HG03520 (cell line): Measurements from ENCODE around the gene ELL.

ENCODE experiments used
- ATAC-seq: cut with Tn5 transposase; IDR thresholded peaks from one replicate; pipeline ENCODE4 v1.9.1; 2021; ENCODE audit warnings: mild to moderate bottlenecking, moderate library complexity; ENCODE audit not compliant: unreplicated experiment

ELL gene

GRCh38 chr19:18490728-18491127, 31.1 kb downstream of the ELL start:
- ATAC-seq: no peak

DNA sequence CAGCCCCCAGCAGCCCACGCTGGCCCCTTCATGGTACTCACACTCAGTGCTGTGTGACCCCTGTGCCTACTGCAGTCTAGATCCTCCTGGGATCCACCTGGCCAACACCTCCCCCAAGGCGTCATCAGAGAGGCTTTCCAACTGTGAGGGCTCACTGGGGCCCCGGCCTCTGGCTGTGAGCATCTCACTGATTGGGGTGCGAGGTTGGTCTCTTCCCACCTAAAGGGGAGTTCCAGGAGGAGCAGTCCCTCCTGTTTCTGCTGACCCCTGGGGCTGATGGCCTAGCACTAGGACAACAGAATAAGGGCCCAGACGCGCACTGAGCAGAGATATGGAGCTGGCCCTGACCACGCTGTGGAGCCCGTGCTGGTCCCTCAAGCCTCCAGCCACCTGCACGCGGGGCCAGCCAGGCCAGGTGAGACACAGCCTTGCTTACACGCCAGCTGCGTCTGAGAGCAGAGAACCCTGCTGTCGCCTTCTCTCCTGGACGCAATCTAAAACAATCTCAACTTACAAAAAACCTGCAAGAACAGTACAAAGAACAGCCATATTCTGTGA, 32.2 kb downstream of the ELL start:
- no peak for ATAC-seq

GRCh38 chr19:18488838-18489626, 32.8 kb downstream of the ELL start:
- ATAC-seq: no peak

DNA sequence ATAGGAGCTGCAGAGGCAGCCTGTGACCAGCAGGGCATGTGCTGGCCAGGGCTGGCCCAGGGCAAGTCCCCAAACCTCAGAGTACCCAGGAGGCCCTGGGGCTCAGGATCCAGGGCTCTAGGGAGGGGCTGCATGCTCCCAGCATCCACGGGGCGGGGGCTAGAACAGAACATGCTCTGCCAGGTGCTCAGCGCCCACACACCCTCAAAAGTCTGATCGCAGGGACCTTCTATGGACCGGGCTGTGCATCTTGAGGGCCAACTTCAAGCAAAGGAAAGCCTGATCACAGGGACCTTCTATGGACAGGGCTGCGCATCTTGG, 33.5 kb downstream of the ELL start:
- ATAC-seq: no peak

DNA sequence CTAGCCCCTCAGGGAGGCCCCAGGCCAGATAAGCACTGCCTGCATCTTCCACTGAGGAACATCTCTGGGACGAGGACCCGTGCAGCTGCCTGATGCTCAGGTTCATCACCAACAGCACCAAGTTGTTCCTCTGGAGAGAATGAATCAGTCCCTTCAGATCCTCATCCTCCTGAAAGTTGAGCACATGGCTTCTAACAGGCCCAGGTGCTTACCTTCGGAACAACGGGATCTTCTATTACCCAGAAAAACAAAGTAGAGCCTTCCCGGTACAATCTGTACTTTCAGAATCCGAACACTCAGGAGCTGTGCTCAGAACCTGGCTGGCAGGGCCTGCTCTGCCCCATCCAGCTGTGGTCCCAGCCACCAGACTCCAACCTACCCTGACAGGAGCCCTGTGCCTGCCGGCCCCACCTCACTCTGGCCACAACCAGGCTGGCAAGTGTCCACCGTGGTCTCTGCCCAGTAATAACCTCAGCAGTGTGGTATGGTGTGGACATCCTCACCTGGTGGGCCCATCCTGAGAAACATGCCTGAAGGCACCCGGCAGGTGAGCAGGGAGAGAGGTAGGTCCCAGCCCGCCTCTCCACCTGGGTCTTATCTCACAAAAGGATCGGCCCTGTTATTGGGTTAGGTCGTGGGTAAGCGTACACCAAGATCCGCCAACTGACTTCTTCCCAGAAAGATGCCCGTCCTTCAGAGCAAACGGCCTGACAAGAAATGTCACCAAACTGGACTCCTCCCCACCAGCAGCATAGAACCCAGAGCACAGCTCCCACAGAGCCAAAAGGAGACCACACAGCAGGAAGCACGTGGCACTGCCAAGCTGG, 34.1 kb downstream of the ELL start:
- no peak for ATAC-seq

DNA sequence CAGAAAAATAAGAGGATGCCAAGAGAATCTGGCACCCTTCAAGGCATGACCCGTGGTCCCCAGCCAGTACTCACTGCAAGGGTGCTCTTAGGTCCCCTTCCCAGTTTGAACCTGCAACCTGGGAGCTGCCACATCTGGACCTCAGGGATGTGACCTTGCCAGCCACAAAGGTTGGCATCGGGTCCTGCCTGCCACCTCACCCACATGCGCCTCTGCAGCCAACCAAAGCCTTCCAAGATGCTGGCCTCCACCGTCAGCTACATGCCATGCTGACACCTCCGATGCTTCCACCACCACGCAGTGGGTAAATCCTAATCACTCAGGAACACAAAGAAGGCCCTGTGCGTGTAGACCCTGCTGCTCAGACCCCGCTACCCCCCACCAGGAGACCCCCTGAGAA, 35.1 kb downstream of the ELL start:
- no peak for ATAC-seq

- no peak for ATAC-seq
Measured at GRCh38 chr19:18484992-18485391, 36.9 kb downstream of the ELL start.

DNA sequence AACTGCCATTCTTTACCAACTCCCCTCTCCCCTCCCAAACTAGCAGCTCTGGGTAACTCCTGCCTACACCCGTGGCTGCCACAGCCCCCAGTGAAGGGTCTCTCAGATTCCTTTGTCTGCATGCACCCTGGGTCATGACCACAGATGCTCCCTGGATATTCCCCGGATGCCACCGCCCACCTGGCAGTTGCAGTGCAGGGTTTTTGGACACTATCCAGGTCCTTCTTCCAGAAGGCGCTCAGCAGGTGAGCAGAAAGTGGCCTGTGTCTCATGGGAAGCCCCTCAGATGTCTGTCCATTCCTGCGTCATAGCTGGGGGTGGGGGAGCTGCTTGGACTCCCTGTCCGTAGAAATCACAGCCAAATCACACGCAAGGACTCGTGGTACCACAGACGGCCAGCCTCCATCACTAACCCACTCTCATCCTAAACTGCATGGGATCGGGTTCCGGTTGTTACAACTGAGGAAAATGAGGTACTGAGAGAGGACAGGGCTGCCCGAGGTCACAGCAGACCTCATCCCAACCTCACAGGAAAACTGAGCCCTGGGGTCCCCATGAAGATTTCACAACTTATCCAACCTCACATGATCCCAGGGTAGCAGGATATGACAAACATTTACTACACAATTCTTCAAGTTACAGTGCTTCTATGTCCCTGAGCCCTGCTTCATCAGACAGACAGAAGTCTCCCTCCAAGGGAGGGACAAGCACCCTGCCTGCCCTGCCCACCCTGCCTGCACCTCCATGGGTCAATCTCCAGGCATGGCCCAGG, 38.6 kb downstream of the ELL start:
- no peak for ATAC-seq

DNA sequence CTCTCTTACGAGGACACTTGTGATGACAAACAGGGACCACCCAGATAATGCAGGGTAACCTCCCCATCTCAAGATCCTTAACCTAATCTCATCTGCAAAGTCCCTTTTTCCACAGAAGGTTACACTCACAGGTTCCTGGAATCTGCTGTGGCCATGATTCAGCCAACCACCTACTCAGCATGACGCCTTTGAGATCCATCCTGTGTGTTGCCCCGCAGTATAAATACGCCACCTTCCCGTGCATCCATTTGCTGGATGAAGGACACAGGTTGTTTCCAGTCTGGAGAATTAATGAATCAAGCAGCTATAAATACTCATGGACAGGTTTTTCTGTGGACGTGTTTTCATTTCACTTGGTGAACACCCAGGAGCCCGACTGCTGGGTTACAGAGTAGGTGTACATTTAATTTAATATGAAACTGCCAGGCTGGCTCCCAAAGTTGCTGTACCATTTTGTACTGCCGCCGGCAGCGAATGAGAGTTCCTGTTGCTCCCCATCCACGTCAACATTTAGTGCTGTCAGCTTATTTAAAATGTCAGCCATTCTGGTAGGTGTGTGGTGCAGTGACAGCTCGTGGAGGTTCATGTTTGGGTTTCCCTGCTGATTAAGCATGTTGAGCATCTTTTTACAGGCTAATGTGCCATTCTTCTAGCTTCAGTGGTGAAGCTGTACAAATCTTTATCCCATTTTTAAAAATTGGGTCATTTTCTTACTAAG, 40.2 kb downstream of the ELL start:
- no peak for ATAC-seq

DNA sequence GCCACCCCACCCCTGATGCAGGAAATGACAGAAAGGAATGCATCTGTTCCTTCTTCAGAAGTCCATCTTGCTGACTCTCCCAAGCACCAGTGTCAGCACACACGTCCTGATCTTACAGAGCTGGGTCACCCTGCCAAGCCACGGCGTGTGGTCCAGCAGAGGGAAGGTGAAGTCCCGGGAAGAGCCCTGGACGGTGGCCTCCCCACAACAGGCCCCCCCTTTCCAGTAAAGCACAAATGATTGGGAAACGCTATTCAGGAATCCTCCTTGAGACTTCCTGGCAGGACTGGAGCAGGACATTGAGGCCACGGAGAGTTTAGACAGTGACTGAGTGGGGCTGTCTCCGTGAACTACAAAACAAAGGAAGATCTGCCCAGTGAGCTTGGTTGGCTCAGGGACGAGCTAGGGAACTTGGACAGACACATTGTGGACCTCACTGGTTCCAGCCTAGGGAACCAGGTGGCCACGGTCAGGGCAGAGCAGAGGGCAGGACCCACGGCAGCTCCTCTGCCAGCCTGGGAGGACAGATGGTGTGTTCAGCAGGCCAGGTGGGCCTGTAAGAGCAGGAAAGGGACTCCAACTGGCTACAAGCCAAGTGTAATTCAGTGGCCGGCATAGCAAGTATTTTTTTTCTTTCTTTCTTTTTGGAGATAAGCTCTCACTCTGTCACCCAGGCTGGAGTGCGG, 41.7 kb downstream of the ELL start:
- no peak for ATAC-seq

DNA sequence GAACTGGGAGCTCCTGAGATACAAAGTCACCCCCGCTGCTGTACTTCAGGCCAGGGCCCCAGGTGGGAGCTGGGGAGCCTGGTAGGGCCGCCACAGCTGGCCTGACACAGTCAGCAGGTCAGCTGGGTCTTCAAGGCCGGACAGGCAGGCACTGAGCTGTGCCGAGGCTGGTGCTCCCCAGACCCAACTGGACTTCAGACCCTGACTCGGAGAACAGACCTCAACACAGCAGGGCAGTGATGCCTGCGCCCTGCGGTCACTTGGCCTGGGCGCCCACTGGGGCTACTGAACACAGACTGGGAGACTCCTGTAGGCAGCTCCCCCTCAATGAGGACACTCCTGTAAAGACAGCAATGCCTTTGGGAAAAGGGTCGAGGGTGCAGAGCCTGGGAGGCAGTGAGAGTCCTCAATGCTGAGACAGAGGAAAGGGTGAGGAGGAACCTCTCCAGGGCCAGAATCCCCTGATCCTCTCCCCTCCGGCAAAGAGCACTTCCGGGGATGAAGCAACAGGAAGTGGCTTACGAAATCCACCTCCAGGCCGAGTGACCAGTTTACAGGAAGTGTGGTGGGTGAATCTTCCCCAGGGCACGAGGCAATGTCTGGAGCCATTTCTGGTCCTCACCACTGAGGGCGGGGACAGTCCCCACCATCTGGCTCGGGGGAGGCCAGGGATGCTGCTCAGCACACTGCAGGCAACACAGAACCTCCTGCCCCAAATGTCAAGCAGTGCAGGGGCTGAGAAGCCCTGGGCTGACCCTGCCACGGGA, 43.1 kb downstream of the ELL start:
- ATAC-seq: no peak

GRCh38 chr19:18477974-18478373, 43.9 kb downstream of the ELL start:
- ATAC-seq: no peak

- ATAC-seq: no peak
Measured at GRCh38 chr19:18477042-18477779, 44.7 kb downstream of the ELL start.

DNA sequence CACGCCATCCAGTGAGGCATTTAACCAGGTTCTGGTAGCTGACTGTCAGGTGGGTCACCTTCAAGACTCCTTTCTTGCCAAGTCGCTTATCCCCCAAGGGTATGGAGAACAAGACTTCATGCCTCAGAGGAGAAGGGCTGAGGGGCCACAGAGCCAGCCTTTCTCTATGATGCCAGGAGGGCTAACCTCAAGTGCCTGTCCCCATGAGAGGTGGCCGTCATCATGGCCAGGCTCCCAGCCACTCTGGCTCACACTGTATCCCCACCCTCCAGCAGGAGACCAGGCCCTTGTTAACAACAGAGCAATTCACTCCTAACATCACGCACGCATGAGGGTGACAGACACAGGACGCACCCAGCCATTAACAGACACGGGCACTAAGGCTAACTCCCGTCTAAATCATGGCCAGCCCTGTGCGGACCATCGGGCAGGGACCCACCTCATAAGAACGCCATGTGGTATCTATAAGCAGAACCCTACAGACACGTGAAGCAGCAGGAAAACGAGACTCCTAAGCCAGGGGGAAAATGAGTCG, 45.3 kb downstream of the ELL start:
- ATAC-seq: no peak

- no peak for ATAC-seq
Measured at GRCh38 chr19:18475762-18476331, 46.0 kb downstream of the ELL start.

DNA sequence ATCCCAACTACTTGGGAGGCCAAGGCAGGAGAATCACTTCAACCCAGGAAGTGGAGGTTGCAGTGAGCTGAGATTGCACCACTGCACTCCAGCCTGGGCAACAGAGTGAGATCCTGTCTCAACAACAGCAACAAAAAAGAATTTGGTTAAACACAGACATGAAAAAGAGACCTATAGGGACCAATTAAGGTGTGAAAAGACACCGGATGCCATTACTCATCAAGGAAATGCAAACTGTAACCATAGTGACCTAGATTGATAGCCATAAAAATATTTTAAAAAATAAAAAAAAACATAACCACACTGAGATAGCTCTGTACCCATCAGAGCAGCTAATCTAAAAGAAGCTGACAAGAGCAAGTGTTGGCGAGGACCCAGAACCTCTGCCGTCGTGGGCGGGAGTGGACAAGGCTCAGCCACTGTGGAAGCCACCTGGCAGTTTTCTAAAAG, 46.8 kb downstream of the ELL start:
- ATAC-seq: no peak

GRCh38 chr19:18474366-18474887, 47.4 kb downstream of the ELL start:
- ATAC-seq: no peak

- ATAC-seq: no peak
Measured at GRCh38 chr19:18473706-18474087, 48.2 kb downstream of the ELL start.
